ENCODE measurements around the gene WWOX. TPM values are rescaled to one million over a fixed set of nuclear protein-coding genes. Genes with fewer than 3 reads are reported as not detected.

Gene WWOX
- polyA plus RNA-seq, 1 donor from 2014 or later: 25.6 TPM

GRCh38 chr16:79006206-79006605, 906.8 kb downstream of the WWOX start:
- H3K27ac ChIP-seq (ENCODE audit: low read length): no peak overlapping the region
- no peaks in the 10 kb centered on the region for H3K9me3 ChIP-seq (ENCODE audit: low read length)
- H3K27me3 ChIP-seq (ENCODE audit: insufficient read depth, low read depth, low read length): no peaks in the 10 kb centered on the region
- H3K36me3 ChIP-seq (ENCODE audit: insufficient read depth, low read length): no peaks in the 10 kb centered on the region
- no peak overlapping the region for H3K9ac ChIP-seq (ENCODE audit: low read length)
- H3K4me2 ChIP-seq (ENCODE audit: low read length): no peak overlapping the region
- no peak overlapping the region for H2AFZ ChIP-seq (ENCODE audit: low read depth, low read length)
- no peaks in the 10 kb centered on the region for H3K9me2 ChIP-seq (ENCODE audit: insufficient read depth, low read length)
- no peak overlapping the region for H3K4me3 ChIP-seq (ENCODE audit: low read length)
- H3K79me2 ChIP-seq (replicated peaks; ENCODE audit: insufficient read depth, low read length): no peaks in the 10 kb centered on the region
- TF ChIP-seq MXI1 (conservative IDR thresholded peaks at IDR 0.05; ENCODE audit: poor library complexity, severe bottlenecking) (no peak), REST (IDR thresholded peaks at IDR 0.05; ENCODE audit: borderline replicate concordance) (no peak), SMC3 (conservative IDR thresholded peaks at IDR 0.05; ENCODE audit: poor library complexity) (no peak), EP300 (conservative IDR thresholded peaks at IDR 0.05; ENCODE audit: poor library complexity, severe bottlenecking) (no peak), POLR2AphosphoS5 (IDR thresholded peaks at IDR 0.05) (no peak), TAF1 (IDR thresholded peaks at IDR 0.05; ENCODE audit: low read depth) (no peak), EZH2 (IDR thresholded peaks at IDR 0.05; ENCODE audit: borderline replicate concordance, insufficient read depth, low read length, poor library complexity, severe bottlenecking) (no peak), CTCF (IDR thresholded peaks at IDR 0.05; ENCODE audit: poor library complexity, severe bottlenecking) (no peak), RAD21 (conservative IDR thresholded peaks at IDR 0.05) (no peak)
- H3F3A ChIP-seq (ENCODE audit: insufficient read depth, low read length, poor library complexity, severe bottlenecking): no peaks in the 10 kb centered on the region
- no peaks in the 10 kb centered on the region for H4K20me1 ChIP-seq (ENCODE audit: insufficient read depth)

GRCh38 chr16:79006765-79007164, 907.3 kb downstream of the WWOX start:
- H3K4me2 ChIP-seq (ENCODE audit: low read length): no peak overlapping the region
- no peak overlapping the region for H3K4me3 ChIP-seq (ENCODE audit: low read length)
- no peaks in the 10 kb centered on the region for H3K79me2 ChIP-seq (replicated peaks; ENCODE audit: insufficient read depth, low read length)
- no peaks in the 10 kb centered on the region for H3K9me3 ChIP-seq (ENCODE audit: low read length)
- no peaks in the 10 kb centered on the region for H3K27me3 ChIP-seq (ENCODE audit: insufficient read depth, low read depth, low read length)
- no peak overlapping the region for H2AFZ ChIP-seq (ENCODE audit: low read depth, low read length)
- no peaks in the 10 kb centered on the region for H3K36me3 ChIP-seq (ENCODE audit: insufficient read depth, low read length)
- H4K20me1 ChIP-seq (ENCODE audit: insufficient read depth): no peaks in the 10 kb centered on the region
- TF ChIP-seq REST (IDR thresholded peaks at IDR 0.05; ENCODE audit: borderline replicate concordance) (no peak), TAF1 (IDR thresholded peaks at IDR 0.05; ENCODE audit: low read depth) (no peak), POLR2AphosphoS5 (IDR thresholded peaks at IDR 0.05) (no peak), EZH2 (IDR thresholded peaks at IDR 0.05; ENCODE audit: borderline replicate concordance, insufficient read depth, low read length, poor library complexity, severe bottlenecking) (no peak), RAD21 (conservative IDR thresholded peaks at IDR 0.05) (no peak), MXI1 (conservative IDR thresholded peaks at IDR 0.05; ENCODE audit: poor library complexity, severe bottlenecking) (no peak), SMC3 (conservative IDR thresholded peaks at IDR 0.05; ENCODE audit: poor library complexity) (no peak), CTCF (IDR thresholded peaks at IDR 0.05; ENCODE audit: poor library complexity, severe bottlenecking) (no peak), EP300 (conservative IDR thresholded peaks at IDR 0.05; ENCODE audit: poor library complexity, severe bottlenecking) (no peak)
- no peak overlapping the region for H3K27ac ChIP-seq (ENCODE audit: low read length)
- no peaks in the 10 kb centered on the region for H3K9me2 ChIP-seq (ENCODE audit: insufficient read depth, low read length)
- H3K9ac ChIP-seq (ENCODE audit: low read length): no peak overlapping the region
- H3F3A ChIP-seq (ENCODE audit: insufficient read depth, low read length, poor library complexity, severe bottlenecking): no peaks in the 10 kb centered on the region

Measured in neural cell (in vitro differentiated cells).